Measurements from ENCODE around the gene FBLN1.

FBLN1 gene

DNA sequence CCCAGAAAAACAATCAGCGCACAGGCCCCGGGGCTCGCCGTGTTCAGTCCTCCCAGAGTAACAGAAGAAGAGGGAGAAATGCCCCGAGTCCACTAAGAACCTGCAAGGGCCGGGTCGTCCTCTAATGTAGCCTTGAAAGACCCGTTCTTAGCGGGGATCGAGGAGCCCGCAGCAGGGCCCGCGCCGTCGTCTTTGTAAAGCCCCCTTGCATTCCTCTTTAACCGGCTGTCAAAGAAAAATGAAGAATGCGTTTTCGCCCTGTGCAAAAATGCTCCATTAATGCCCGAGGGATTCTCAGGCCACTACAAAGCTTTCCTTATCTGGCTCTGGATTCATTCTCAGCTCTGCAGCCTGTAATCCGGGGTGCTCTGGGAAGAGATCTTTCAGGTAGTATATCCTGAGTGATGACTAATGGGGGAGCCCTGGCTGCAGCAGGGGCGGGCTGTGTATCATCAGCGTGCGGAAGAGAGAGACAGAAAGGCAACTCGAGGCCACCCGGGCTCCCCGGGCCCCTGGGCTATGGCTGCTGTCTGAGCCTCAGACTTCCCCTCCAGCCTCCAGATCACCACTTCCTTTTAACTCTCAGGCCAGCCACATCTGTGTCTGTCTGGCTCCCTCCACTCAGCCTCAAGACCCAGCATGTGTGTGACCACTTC lies 78.2 kb downstream of the FBLN1 start:
- Histone ChIP-seq H3K27ac (ENCODE audit: extremely low read depth, low read depth, low read length) (no peak overlapping the region), H3K36me3 (ENCODE audit: control insufficient read depth in 2 of 2, insufficient read depth in 1 of 2, low read length in 2 of 2) (peaks cover 0 to 7% of the 10 kb centered on the region in 2 experiments; a peak in 1 of 3 replicates), H3K4me1 (ENCODE audit: control insufficient read depth, insufficient read depth, low read length) (no peaks in the 10 kb centered on the region), H3K9me3 (ENCODE audit: control insufficient read depth, insufficient read depth, low read depth, low read length) (no peaks in the 10 kb centered on the region), H3K4me3 (ENCODE audit: low read depth, low read length) (no peak overlapping the region)
- ChIA-PET POLR2A (no interaction called here), CTCF (no interaction called here)
- TF ChIP-seq, protein P1, sequence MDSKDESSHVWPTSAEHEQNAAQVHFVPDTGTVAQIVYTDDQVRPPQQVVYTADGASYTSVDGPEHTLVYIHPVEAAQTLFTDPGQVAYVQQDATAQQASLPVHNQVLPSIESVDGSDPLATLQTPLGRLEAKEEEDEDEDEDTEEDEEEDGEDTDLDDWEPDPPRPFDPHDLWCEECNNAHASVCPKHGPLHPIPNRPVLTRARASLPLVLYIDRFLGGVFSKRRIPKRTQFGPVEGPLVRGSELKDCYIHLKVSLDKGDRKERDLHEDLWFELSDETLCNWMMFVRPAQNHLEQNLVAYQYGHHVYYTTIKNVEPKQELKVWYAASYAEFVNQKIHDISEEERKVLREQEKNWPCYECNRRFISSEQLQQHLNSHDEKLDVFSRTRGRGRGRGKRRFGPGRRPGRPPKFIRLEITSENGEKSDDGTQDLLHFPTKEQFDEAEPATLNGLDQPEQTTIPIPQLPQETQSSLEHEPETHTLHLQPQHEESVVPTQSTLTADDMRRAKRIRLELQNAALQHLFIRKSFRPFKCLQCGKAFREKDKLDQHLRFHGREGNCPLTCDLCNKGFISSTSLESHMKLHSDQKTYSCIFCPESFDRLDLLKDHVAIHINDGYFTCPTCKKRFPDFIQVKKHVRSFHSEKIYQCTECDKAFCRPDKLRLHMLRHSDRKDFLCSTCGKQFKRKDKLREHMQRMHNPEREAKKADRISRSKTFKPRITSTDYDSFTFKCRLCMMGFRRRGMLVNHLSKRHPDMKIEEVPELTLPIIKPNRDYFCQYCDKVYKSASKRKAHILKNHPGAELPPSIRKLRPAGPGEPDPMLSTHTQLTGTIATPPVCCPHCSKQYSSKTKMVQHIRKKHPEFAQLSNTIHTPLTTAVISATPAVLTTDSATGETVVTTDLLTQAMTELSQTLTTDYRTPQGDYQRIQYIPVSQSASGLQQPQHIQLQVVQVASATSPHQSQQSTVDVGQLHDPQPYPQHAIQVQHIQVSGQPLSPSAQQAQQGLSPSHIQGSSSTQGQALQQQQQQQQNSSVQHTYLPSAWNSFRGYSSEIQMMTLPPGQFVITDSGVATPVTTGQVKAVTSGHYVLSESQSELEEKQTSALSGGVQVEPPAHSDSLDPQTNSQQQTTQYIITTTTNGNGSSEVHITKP (tag by site-specific recombination; IDR thresholded peaks at IDR 0.05) = no peak
- TF ChIP-seq ZNF707 (tag by site-specific recombination; IDR thresholded peaks at IDR 0.05) = no peak
- TF ChIP-seq EGR2 (tag by site-specific recombination; IDR thresholded peaks at IDR 0.05; ENCODE audit: low read depth) = no peak
- no peak for TF ChIP-seq SP2 (tag by site-specific recombination; IDR thresholded peaks at IDR 0.05)
- no peak for TF ChIP-seq ZNF785 (tag by site-specific recombination; IDR thresholded peaks at IDR 0.05)
- TF ChIP-seq GLIS1 (tag by site-specific recombination; IDR thresholded peaks at IDR 0.05) = no peak
- TF ChIP-seq ZNF621 (tag by site-specific recombination; IDR thresholded peaks at IDR 0.05) = no peak

DNA sequence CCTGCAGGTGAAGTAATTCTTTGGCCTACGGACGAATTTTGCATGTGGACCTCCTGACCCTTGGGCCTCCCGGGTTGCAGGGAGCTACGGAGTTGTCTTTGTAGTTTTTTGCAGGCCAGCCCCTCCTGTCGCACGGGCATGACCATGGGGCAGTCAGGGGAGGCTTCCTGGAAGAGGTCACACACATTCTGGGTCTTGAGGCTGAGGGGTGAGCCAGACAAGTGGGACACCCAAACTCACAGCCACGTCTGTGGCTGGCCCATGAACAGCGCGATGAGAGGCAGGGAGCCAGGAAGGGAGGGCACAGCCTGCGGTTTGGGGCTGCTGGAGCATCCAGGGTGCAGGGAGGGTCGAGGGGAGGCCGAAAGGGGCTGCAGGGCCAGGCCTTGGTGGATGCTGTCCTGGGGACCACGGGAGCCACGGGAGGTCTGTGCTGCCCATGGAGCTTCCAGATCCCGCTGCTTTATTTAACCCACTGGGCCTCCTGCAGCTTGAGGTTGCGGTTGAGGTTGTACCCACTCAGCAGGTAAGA lies 78.9 kb downstream of the FBLN1 start:
- no peak overlapping the region for H3K4me3 ChIP-seq (ENCODE audit: low read depth, low read length)
- no peaks in the 10 kb centered on the region for H3K9me3 ChIP-seq (ENCODE audit: control insufficient read depth, insufficient read depth, low read depth, low read length)
- ChIA-PET CTCF (no interaction called here), POLR2A (no interaction called here)
- peaks cover 0 to 7% of the 10 kb centered on the region in 2 experiments; a peak in 1 of 3 replicates for H3K36me3 ChIP-seq (ENCODE audit: control insufficient read depth in 2 of 2, insufficient read depth in 1 of 2, low read length in 2 of 2)
- no peak overlapping the region for H3K27ac ChIP-seq (ENCODE audit: extremely low read depth, low read depth, low read length)
- no peaks in the 10 kb centered on the region for H3K4me1 ChIP-seq (ENCODE audit: control insufficient read depth, insufficient read depth, low read length)
- TF ChIP-seq ZNF146 (tag by site-specific recombination; IDR thresholded peaks at IDR 0.05) (no peak), FEZF1 (tag by site-specific recombination; IDR thresholded peaks at IDR 0.05) (no peak), ZNF707 (tag by site-specific recombination; IDR thresholded peaks at IDR 0.05) (no peak), ZNF654 (tag by site-specific recombination; IDR thresholded peaks at IDR 0.05; ENCODE audit: low read depth) (no peak), ZNF555 (tag by site-specific recombination; conservative IDR thresholded peaks at IDR 0.05) (no peak), ZNF510 (tag by site-specific recombination; IDR thresholded peaks at IDR 0.05; ENCODE audit: insufficient replicate concordance) (no peak), REPIN1 (tag by site-specific recombination; IDR thresholded peaks at IDR 0.05; ENCODE audit: low read depth) (no peak), ZNF585B (tag by site-specific recombination; IDR thresholded peaks at IDR 0.05) (no peak)
- TF ChIP-seq, protein P2, sequence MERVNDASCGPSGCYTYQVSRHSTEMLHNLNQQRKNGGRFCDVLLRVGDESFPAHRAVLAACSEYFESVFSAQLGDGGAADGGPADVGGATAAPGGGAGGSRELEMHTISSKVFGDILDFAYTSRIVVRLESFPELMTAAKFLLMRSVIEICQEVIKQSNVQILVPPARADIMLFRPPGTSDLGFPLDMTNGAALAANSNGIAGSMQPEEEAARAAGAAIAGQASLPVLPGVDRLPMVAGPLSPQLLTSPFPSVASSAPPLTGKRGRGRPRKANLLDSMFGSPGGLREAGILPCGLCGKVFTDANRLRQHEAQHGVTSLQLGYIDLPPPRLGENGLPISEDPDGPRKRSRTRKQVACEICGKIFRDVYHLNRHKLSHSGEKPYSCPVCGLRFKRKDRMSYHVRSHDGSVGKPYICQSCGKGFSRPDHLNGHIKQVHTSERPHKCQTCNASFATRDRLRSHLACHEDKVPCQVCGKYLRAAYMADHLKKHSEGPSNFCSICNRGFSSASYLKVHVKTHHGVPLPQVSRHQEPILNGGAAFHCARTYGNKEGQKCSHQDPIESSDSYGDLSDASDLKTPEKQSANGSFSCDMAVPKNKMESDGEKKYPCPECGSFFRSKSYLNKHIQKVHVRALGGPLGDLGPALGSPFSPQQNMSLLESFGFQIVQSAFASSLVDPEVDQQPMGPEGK (tag by site-specific recombination; IDR thresholded peaks at IDR 0.05) = no peak
- TF ChIP-seq, protein P3, sequence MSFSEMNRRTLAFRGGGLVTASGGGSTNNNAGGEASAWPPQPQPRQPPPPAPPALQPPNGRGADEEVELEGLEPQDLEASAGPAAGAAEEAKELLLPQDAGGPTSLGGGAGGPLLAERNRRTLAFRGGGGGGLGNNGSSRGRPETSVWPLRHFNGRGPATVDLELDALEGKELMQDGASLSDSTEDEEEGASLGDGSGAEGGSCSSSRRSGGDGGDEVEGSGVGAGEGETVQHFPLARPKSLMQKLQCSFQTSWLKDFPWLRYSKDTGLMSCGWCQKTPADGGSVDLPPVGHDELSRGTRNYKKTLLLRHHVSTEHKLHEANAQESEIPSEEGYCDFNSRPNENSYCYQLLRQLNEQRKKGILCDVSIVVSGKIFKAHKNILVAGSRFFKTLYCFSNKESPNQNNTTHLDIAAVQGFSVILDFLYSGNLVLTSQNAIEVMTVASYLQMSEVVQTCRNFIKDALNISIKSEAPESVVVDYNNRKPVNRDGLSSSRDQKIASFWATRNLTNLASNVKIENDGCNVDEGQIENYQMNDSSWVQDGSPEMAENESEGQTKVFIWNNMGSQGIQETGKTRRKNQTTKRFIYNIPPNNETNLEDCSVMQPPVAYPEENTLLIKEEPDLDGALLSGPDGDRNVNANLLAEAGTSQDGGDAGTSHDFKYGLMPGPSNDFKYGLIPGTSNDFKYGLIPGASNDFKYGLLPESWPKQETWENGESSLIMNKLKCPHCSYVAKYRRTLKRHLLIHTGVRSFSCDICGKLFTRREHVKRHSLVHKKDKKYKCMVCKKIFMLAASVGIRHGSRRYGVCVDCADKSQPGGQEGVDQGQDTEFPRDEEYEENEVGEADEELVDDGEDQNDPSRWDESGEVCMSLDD (tag by site-specific recombination; IDR thresholded peaks at IDR 0.05) = no peak
- TF ChIP-seq, protein P4, sequence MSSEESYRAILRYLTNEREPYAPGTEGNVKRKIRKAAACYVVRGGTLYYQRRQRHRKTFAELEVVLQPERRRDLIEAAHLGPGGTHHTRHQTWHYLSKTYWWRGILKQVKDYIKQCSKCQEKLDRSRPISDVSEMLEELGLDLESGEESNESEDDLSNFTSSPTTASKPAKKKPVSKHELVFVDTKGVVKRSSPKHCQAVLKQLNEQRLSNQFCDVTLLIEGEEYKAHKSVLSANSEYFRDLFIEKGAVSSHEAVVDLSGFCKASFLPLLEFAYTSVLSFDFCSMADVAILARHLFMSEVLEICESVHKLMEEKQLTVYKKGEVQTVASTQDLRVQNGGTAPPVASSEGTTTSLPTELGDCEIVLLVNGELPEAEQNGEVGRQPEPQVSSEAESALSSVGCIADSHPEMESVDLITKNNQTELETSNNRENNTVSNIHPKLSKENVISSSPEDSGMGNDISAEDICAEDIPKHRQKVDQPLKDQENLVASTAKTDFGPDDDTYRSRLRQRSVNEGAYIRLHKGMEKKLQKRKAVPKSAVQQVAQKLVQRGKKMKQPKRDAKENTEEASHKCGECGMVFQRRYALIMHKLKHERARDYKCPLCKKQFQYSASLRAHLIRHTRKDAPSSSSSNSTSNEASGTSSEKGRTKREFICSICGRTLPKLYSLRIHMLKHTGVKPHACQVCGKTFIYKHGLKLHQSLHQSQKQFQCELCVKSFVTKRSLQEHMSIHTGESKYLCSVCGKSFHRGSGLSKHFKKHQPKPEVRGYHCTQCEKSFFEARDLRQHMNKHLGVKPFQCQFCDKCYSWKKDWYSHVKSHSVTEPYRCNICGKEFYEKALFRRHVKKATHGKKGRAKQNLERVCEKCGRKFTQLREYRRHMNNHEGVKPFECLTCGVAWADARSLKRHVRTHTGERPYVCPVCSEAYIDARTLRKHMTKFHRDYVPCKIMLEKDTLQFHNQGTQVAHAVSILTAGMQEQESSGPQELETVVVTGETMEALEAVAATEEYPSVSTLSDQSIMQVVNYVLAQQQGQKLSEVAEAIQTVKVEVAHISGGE (tag by site-specific recombination; conservative IDR thresholded peaks at IDR 0.05; ENCODE audit: low read depth) = no peak
- TF ChIP-seq, protein P5, sequence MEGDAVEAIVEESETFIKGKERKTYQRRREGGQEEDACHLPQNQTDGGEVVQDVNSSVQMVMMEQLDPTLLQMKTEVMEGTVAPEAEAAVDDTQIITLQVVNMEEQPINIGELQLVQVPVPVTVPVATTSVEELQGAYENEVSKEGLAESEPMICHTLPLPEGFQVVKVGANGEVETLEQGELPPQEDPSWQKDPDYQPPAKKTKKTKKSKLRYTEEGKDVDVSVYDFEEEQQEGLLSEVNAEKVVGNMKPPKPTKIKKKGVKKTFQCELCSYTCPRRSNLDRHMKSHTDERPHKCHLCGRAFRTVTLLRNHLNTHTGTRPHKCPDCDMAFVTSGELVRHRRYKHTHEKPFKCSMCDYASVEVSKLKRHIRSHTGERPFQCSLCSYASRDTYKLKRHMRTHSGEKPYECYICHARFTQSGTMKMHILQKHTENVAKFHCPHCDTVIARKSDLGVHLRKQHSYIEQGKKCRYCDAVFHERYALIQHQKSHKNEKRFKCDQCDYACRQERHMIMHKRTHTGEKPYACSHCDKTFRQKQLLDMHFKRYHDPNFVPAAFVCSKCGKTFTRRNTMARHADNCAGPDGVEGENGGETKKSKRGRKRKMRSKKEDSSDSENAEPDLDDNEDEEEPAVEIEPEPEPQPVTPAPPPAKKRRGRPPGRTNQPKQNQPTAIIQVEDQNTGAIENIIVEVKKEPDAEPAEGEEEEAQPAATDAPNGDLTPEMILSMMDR (tag by site-specific recombination; IDR thresholded peaks at IDR 0.05) = no peak
- TF ChIP-seq, protein P6, sequence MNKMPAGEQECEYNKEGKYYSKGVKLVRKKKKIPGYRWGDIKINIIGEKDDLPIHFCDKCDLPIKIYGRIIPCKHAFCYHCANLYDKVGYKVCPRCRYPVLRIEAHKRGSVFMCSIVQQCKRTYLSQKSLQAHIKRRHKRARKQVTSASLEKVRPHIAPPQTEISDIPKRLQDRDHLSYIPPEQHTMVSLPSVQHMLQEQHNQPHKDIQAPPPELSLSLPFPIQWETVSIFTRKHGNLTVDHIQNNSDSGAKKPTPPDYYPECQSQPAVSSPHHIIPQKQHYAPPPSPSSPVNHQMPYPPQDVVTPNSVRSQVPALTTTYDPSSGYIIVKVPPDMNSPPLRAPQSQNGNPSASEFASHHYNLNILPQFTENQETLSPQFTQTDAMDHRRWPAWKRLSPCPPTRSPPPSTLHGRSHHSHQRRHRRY (tag by site-specific recombination; IDR thresholded peaks at IDR 0.05) = no peak

Measured in HEK293 (cell line).